Stomach (tissue), 4 donors: ENCODE data around the gene GABRB1.

Experiments
- CTCF ChIP-seq, 7 experiments: fragments of 450-650 bp in 4 of 7; fragments of 200-600 bp in 3 of 7; sonication (generic) in 3 of 7; IDR thresholded peaks; one replicate each; pipeline ENCODE4 v1.5.1; 2016 to 2019; ENCODE audit warnings: antibody characterized with exemption in 7 of 7, control low read depth in 2 of 7, mild to moderate bottlenecking in 1 of 7
- POLR2A ChIP-seq, 4 donors: fragments of 450-650 bp; IDR thresholded peaks; one replicate each; pipeline ENCODE4 v1.6.1; 2016; ENCODE audit warnings: antibody characterized with exemption in 4 of 4, control low read depth in 2 of 4, mild to moderate bottlenecking in 1 of 4, moderate library complexity in 1 of 4
- POLR2AphosphoS5 ChIP-seq, 3 donors: sonication (generic); formaldehyde crosslinking; IDR thresholded peaks; one replicate each; pipeline ENCODE4 v1.6.1; 2016; ENCODE audit warnings: antibody characterized with exemption in 3 of 3

GRCh38 chr4:47349326-47349725, 318.0 kb downstream of the GABRB1 start:
- TF ChIP-seq CTCF (IDR thresholded peaks at IDR 0.05) (no peak), POLR2A (IDR thresholded peaks at IDR 0.05) (no peak), POLR2AphosphoS5 (IDR thresholded peaks at IDR 0.05) (no peak)
